ENCODE measurements around the gene BTG2. TPM values are rescaled to one million over a fixed set of nuclear protein-coding genes. Genes with fewer than 3 reads are reported as not detected.
A peak's percentile ranks its signal among the peaks of the same experiment; 100 is the strongest.
"Not testable (repeated sequence)": the region's sequence is repeated elsewhere in the genome, so short reads cannot be mapped to it uniquely, and the experiment has no call there.

Gene BTG2
- total and polyA plus RNA-seq, 2 donors (not counting 1 experiment from before 2014, with no cell fraction given), result 9.8 to 26.3 TPM

- H2AFZ ChIP-seq (ENCODE audit: low read length), result no peak overlapping the region
- TF ChIP-seq CTCF (conservative IDR thresholded peaks at IDR 0.05 in 1 of 2, IDR thresholded peaks at IDR 0.05 in 1 of 2; ENCODE audit: low read depth in 1 of 2, low read length in 2 of 2), result no peak
- no peak for TF ChIP-seq EZH2 (IDR thresholded peaks at IDR 0.05; ENCODE audit: low read length, missing control alignments)
- no peak overlapping the region for H3K27ac ChIP-seq (ENCODE audit: insufficient read depth, low read length)
- no peaks in the 10 kb centered on the region for H3K9me3 ChIP-seq (ENCODE audit: control insufficient read depth, insufficient read depth, low read depth, low read length)
- H3K4me2 ChIP-seq (ENCODE audit: extremely low read depth, insufficient read depth, low read length), result no peak overlapping the region
- H3K27me3 ChIP-seq (ENCODE audit: control insufficient read depth, insufficient read depth, low read length), result peaks cover under 1% of the 10 kb centered on the region
- H3K36me3 ChIP-seq (ENCODE audit: control insufficient read depth, insufficient read depth, low read length), result no peaks in the 10 kb centered on the region
- H3K4me1 ChIP-seq (ENCODE audit: control insufficient read depth, extremely low read depth, insufficient read depth, low read length), result peaks cover 2% of the 10 kb centered on the region
- H3K9ac ChIP-seq (ENCODE audit: insufficient read depth, low read length), result no peak overlapping the region
- peak overlapping the region in 2 of 4 experiments; percentile 49 to 95 for H3K4me3 ChIP-seq (replicated peaks in 1 of 4; ENCODE audit: control extremely low read depth in 1 of 4, insufficient read depth in 1 of 4, low read depth in 3 of 4, low read length in 4 of 4)
- H3K79me2 ChIP-seq (ENCODE audit: control insufficient read depth, insufficient read depth, low read length), result no peaks in the 10 kb centered on the region
- no peak for DNase-seq (ENCODE audit: low read depth in 2 of 2)
- no peaks in the 10 kb centered on the region for H4K20me1 ChIP-seq (ENCODE audit: control insufficient read depth, extremely low read depth, insufficient read depth, low read length)
Measured at GRCh38 chr1:203308328-203308922, 3.1 kb downstream of the BTG2 start.

GRCh38 chr1:203308923-203309331, 3.6 kb downstream of the BTG2 start:
- H3K79me2 ChIP-seq (ENCODE audit: control insufficient read depth, insufficient read depth, low read length), result no peaks in the 10 kb centered on the region
- H3K9me3 ChIP-seq (ENCODE audit: control insufficient read depth, insufficient read depth, low read depth, low read length), result no peaks in the 10 kb centered on the region
- no peaks in the 10 kb centered on the region for H4K20me1 ChIP-seq (ENCODE audit: control insufficient read depth, extremely low read depth, insufficient read depth, low read length)
- no peak for TF ChIP-seq EZH2 (IDR thresholded peaks at IDR 0.05; ENCODE audit: low read length, missing control alignments)
- no peak for TF ChIP-seq CTCF (conservative IDR thresholded peaks at IDR 0.05 in 1 of 2, IDR thresholded peaks at IDR 0.05 in 1 of 2; ENCODE audit: low read depth in 1 of 2, low read length in 2 of 2)
- no peak overlapping the region for H3K9ac ChIP-seq (ENCODE audit: insufficient read depth, low read length)
- no peak overlapping the region for H3K4me2 ChIP-seq (ENCODE audit: extremely low read depth, insufficient read depth, low read length)
- H2AFZ ChIP-seq (ENCODE audit: low read length), result no peak overlapping the region
- no peak for DNase-seq (ENCODE audit: low read depth in 2 of 2)
- peaks cover 2% of the 10 kb centered on the region for H3K4me1 ChIP-seq (ENCODE audit: control insufficient read depth, extremely low read depth, insufficient read depth, low read length)
- no peak overlapping the region for H3K27ac ChIP-seq (ENCODE audit: insufficient read depth, low read length)
- H3K36me3 ChIP-seq (ENCODE audit: control insufficient read depth, insufficient read depth, low read length), result no peaks in the 10 kb centered on the region
- peak overlapping the region in 2 of 4 experiments; percentile 11 to 95 for H3K4me3 ChIP-seq (replicated peaks in 1 of 4; ENCODE audit: control extremely low read depth in 1 of 4, insufficient read depth in 1 of 4, low read depth in 3 of 4, low read length in 4 of 4)
- no peaks in the 10 kb centered on the region for H3K27me3 ChIP-seq (ENCODE audit: control insufficient read depth, insufficient read depth, low read length)

GRCh38 chr1:203311368-203312301, 6.3 kb downstream of the BTG2 start:
- Histone ChIP-seq H2AFZ (ENCODE audit: low read length) (no peak overlapping the region), H3K4me1 (ENCODE audit: control insufficient read depth, extremely low read depth, insufficient read depth, low read length) (no peaks in the 10 kb centered on the region), H3K27ac (ENCODE audit: insufficient read depth, low read length) (no peak overlapping the region), H4K20me1 (ENCODE audit: control insufficient read depth, extremely low read depth, insufficient read depth, low read length) (no peaks in the 10 kb centered on the region), H3K9me3 (ENCODE audit: control insufficient read depth, insufficient read depth, low read depth, low read length) (no peaks in the 10 kb centered on the region), H3K4me3 (replicated peaks in 1 of 4; ENCODE audit: control extremely low read depth in 1 of 4, insufficient read depth in 1 of 4, low read depth in 3 of 4, low read length in 4 of 4) (no peak overlapping the region), H3K36me3 (ENCODE audit: control insufficient read depth, insufficient read depth, low read length) (no peaks in the 10 kb centered on the region), H3K4me2 (ENCODE audit: extremely low read depth, insufficient read depth, low read length) (no peak overlapping the region), H3K9ac (ENCODE audit: insufficient read depth, low read length) (no peak overlapping the region), H3K79me2 (ENCODE audit: control insufficient read depth, insufficient read depth, low read length) (no peaks in the 10 kb centered on the region), H3K27me3 (ENCODE audit: control insufficient read depth, insufficient read depth, low read length) (no peaks in the 10 kb centered on the region)
- TF ChIP-seq EZH2 (IDR thresholded peaks at IDR 0.05; ENCODE audit: low read length, missing control alignments), result no peak
- no peak for DNase-seq (ENCODE audit: low read depth in 2 of 2)

- H2AFZ ChIP-seq (ENCODE audit: low read length); H4K20me1 ChIP-seq (ENCODE audit: control insufficient read depth, extremely low read depth, insufficient read depth, low read length); H3K27ac ChIP-seq (ENCODE audit: insufficient read depth, low read length); H3K36me3 ChIP-seq (ENCODE audit: control insufficient read depth, insufficient read depth, low read length); H3K9ac ChIP-seq (ENCODE audit: insufficient read depth, low read length); H3K9me3 ChIP-seq (ENCODE audit: control insufficient read depth, insufficient read depth, low read depth, low read length); H3K79me2 ChIP-seq (ENCODE audit: control insufficient read depth, insufficient read depth, low read length); H3K4me1 ChIP-seq (ENCODE audit: control insufficient read depth, extremely low read depth, insufficient read depth, low read length); DNase-seq (ENCODE audit: low read depth in 2 of 2); H3K4me2 ChIP-seq (ENCODE audit: extremely low read depth, insufficient read depth, low read length); H3K4me3 ChIP-seq (replicated peaks in 1 of 4; ENCODE audit: control extremely low read depth in 1 of 4, insufficient read depth in 1 of 4, low read depth in 3 of 4, low read length in 4 of 4): not testable (repeated sequence)
- peaks cover 10% of the 10 kb centered on the region for H3K27me3 ChIP-seq (ENCODE audit: control insufficient read depth, insufficient read depth, low read length)
Measured at GRCh38 chr1:203314025-203314759, 8.9 kb downstream of the BTG2 start.
